OCI-LY3 (cell line): Measurements from ENCODE around the gene PDHX.

Experiments
- CTCF ChIP-seq: fragments of 200-600, 300-600 bp; sonication (generic); IDR thresholded peaks from 2 replicates; pipeline ENCODE4 v1.5.1; 2014; ENCODE audit warnings: antibody characterized with exemption, low read length, low read depth
- EZH2phosphoT487 ChIP-seq: fragments of 200-600 bp; shearing (Covaris generic); IDR thresholded peaks from 2 replicates; pipeline ENCODE4 v1.6.1; 2018; ENCODE audit warnings: antibody characterized with exemption, mixed run types, low read depth

DNA sequence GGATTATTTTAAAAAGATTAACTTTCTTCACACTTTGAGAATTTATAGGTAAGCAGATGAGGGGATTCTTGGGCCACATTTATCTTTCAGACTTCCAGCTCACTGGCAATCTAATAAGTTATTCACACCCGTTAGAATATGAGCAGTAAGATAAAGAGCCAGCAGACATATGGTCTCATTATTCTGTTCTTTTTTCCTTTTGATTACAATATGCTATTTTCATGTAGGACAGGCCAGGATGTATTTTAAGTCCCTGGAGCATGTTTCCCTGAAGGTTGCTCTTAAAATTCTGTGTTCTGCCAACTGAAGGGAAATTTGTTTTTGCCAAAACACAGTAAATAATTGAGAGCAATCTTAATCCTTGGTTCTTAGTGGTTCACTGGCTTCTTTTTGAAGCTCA is 22.2 kb downstream of the PDHX start:
- TF ChIP-seq CTCF (no peak), EZH2phosphoT487 (no peak)
